H1 (cell line): ENCODE results near the gene ZP2. TPM values are rescaled to one million over a fixed set of nuclear protein-coding genes. Genes with fewer than 3 reads are reported as not detected.

Experiments
- ASH2L ChIP-seq: fragments of 200-600, 300-600 bp; sonication (generic); IDR thresholded peaks from one replicate; pipeline ENCODE4 v1.7.1; 2017; ENCODE audit warnings: low read length
- BRCA1 ChIP-seq: IDR thresholded peaks from 2 replicates; pipeline ENCODE4 v1.6.1; 2012; ENCODE audit warnings: low read depth, low read length, improper control_type of control experiment
- POLR2A ChIP-seq, 2 experiments: IDR thresholded peaks; 1 replicate in 1 of 2; 2 replicates in 1 of 2; pipeline ENCODE4 v1.6.1; 2011; ENCODE audit warnings: low read depth in 2 of 2, low read length in 2 of 2, mild to moderate bottlenecking in 2 of 2; ENCODE audit errors: control extremely low read depth in 1 of 2
- SAP30 ChIP-seq: fragments of 300-600 bp; sonication (generic); IDR thresholded peaks from 2 replicates; pipeline ENCODE4 v1.7.1; 2012; ENCODE audit warnings: low read length, moderate library complexity, mild to moderate bottlenecking, inconsistent platforms; ENCODE audit not compliant: insufficient read depth, insufficient replicate concordance
- polyA plus RNA-seq, 7 experiments: library from polyadenylated mRNA; depleted of rRNA in 3 of 7; stranded (reverse) in 5 of 7; unstranded in 2 of 7; fragments of >200 nt in 5 of 7; fragments of 200-250 nt in 2 of 7; gene quantifications; 1 replicate in 5 of 7; 2 replicates in 1 of 7; 4 replicates in 1 of 7; pipeline versions ENCODE4 v1.2.1 to v1.2.3, GENCODE V29; 2011 to 2013; ENCODE audit warnings: missing spikeins in 2 of 7, mixed read lengths in 2 of 7
- total RNA-seq: library from RNA; stranded (reverse); fragmentation: NEBNext Ultra II Directional; extraction: Animal tissue kit (Norgen Biotek cat#: 25700); gene quantifications from 2 replicates; pipeline ENCODE4 v1.2.1, GENCODE V29; 2021

ZP2 gene
- total and polyA plus RNA-seq, 2 of the 8 experiments (the other 6 are each of a cell fraction or from before 2014, with no cell fraction given), result not detected

GRCh38 chr16:21211486-21211885, at the start of gene ZP2 (continued):
- no peak for TF ChIP-seq ASH2L
- TF ChIP-seq POLR2A (IDR thresholded peaks at IDR 0.05; ENCODE audit: control extremely low read depth in 1 of 2, low read depth in 2 of 2, low read length in 2 of 2), result no peak
- no peak for TF ChIP-seq SAP30
- no peak for TF ChIP-seq BRCA1
